Measurements from ENCODE around the gene MKLN1. TPM values are rescaled to one million over a fixed set of nuclear protein-coding genes. Genes with fewer than 3 reads are reported as not detected.

MKLN1 gene
- total and polyA plus RNA-seq, 2 of the 4 experiments (the other 2 are of a cell fraction), result 17.5 to 52.0 TPM

DNA sequence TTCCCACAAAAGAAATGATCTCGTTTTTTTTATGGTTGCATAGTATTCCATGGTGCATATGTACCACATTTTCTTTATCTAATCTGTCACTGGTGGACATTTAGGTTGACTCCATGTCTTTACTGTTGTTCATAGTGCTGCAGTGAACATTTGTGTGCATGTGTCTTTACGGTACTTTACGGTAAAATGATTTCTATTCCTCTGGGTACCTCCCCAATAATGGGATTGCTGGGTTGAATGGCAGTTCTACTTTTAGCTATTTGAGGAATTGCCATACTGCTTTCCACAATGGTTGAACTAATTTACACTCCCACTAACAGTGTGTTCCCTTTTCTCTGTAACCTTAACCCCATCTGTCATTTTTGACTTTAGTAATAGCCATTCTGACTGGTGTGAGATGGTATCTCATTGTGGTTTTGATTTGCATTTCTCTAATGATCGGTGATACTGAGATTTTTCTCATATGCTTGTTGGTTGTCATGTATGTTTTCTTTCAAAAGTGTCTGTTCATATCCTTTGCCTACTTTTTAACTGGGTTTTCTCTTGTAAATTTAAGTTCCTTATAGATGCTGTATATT, 37.2 kb downstream of the MKLN1 start:
- Histone ChIP-seq H3K14ac (replicated peaks; ENCODE audit: low read depth, low read length) (no peak overlapping the region), H4K91ac (ENCODE audit: insufficient read depth, low read depth, low read length) (no peak overlapping the region), H3K9me3 (ENCODE audit: control insufficient read depth, insufficient read depth, low read length) (no peaks in the 10 kb centered on the region), H3K9ac (ENCODE audit: low read depth, low read length) (no peak overlapping the region), H2BK15ac (ENCODE audit: low read depth, low read length) (no peak overlapping the region), H2AK9ac (replicated peaks; ENCODE audit: low read depth, low read length, poor library complexity) (no peak overlapping the region), H4K20me1 (ENCODE audit: insufficient read depth, low read length) (peaks cover 76% of the 10 kb centered on the region), H2AK5ac (ENCODE audit: low read depth, low read length) (no peak overlapping the region), H2AFZ (replicated peaks; ENCODE audit: low read length, poor library complexity) (no peak overlapping the region), H3K27ac (ENCODE audit: insufficient read depth, low read length) (no peak overlapping the region), H3K4me3 (ENCODE audit: insufficient read depth, low read depth, low read length) (no peak overlapping the region), H3K9me1 (ENCODE audit: insufficient read depth, low read length) (no peaks in the 10 kb centered on the region; the same call in 1 of the 2 replicates), H3K36me3 (ENCODE audit: control insufficient read depth, insufficient read depth, low read length) (no peaks in the 10 kb centered on the region), H3K4ac (ENCODE audit: low read depth, low read length) (no peak overlapping the region), H2BK20ac (ENCODE audit: low read depth, low read length) (no peak overlapping the region), H3K4me2 (ENCODE audit: low read depth, low read length) (no peak overlapping the region), H2BK5ac (ENCODE audit: low read depth, low read length, poor library complexity, severe bottlenecking) (no peak overlapping the region), H3K27me3 (ENCODE audit: control insufficient read depth, insufficient read depth, low read length) (no peaks in the 10 kb centered on the region), H2BK120ac (ENCODE audit: low read depth, low read length) (no peak overlapping the region), H3K79me1 (ENCODE audit: low read depth in 1 of 2, low read length in 2 of 2) (peaks cover 13 to 56% of the 10 kb centered on the region in 2 experiments), H3K18ac (ENCODE audit: low read depth, low read length) (no peak overlapping the region), H4K8ac (ENCODE audit: low read depth in 2 of 2, low read length in 2 of 2) (no peak overlapping the region), H3K56ac (ENCODE audit: extremely low read depth, insufficient read depth, low read length) (no peak overlapping the region), H3K4me1 (ENCODE audit: control insufficient read depth, insufficient read depth, low read length) (peaks cover 10% of the 10 kb centered on the region), H3K23ac (ENCODE audit: low read depth, low read length) (no peak overlapping the region), H4K5ac (ENCODE audit: low read depth, low read length) (no peak overlapping the region)
- ATAC-seq (ENCODE audit: low read depth) (no peak), DNase-seq (no peak)
- ChIA-PET POLR2A (ENCODE audit: unreplicated experiment) (no interaction called here), CTCF (interaction anchor here (0.6 kb wide), 1 partner anchor 479 kb away, joined by 4 read pairs; no protein-coding TSS in a partner anchor)
- TF ChIP-seq, protein P1, sequence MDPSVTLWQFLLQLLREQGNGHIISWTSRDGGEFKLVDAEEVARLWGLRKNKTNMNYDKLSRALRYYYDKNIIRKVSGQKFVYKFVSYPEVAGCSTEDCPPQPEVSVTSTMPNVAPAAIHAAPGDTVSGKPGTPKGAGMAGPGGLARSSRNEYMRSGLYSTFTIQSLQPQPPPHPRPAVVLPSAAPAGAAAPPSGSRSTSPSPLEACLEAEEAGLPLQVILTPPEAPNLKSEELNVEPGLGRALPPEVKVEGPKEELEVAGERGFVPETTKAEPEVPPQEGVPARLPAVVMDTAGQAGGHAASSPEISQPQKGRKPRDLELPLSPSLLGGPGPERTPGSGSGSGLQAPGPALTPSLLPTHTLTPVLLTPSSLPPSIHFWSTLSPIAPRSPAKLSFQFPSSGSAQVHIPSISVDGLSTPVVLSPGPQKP (IDR thresholded peaks at IDR 0.05; ENCODE audit: borderline replicate concordance, low read depth, low read length), result no peak
- BruUV-seq (replicated peaks), result no TSS peak
- no CpG with 5 or more reads among the region's 4 CpGs for WGBS, 2 experiments (ENCODE audit: extremely low coverage in 2 of 2, insufficient read length in 1 of 2)
- intact Hi-C loops (cut with micrococcal nuclease), result no loop called here
- dilution Hi-C loops (cut with HindIII; ENCODE audit: low sequenced_read_pairs, unreplicated experiment), result no loop called here
- in situ Hi-C loops (cut with MboI; ENCODE audit: low sequenced_read_pairs), result no loop called here
